ENCODE data around the gene ENG.
"Not testable (repeated sequence)": the region's sequence is repeated elsewhere in the genome, so short reads cannot be mapped to it uniquely, and the experiment has no call there.

Gene ENG

DNA sequence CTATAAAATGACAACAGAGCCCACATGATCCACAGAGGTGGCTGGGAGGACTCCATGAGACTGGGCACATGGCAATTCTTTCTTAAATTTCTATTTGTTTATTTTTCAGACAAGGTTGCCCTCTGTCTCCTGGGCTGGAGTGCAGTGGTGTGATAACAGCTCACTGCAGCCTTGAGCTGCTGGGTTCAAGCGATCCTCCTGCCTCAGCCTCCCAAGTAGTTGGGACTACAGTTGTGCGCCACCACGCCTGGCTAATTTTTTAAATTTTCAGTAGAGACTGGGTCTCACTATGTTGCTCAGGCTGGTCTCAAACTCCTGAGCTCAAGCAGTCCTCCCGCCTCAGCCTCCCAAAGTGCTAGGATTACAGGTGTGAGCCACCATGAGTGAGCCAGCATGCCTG lies 8.8 kb downstream of the ENG start:
- peak overlapping the region in 1 of 2 donors; percentile 58 for H3K27ac ChIP-seq (ENCODE audit: low read depth in 2 of 2, low read length in 2 of 2)
- not testable (repeated sequence) for H3K9ac ChIP-seq (ENCODE audit: low read depth in 1 of 2, low read length in 2 of 2); H3K36me3 ChIP-seq (ENCODE audit: control insufficient read depth in 2 of 2, insufficient read depth in 2 of 2, low read length in 2 of 2); H3K9me3 ChIP-seq (ENCODE audit: control insufficient read depth in 2 of 2, low read length in 2 of 2); H3K4me3 ChIP-seq (ENCODE audit: low read length in 2 of 2); H3K4me1 ChIP-seq (ENCODE audit: control insufficient read depth in 2 of 2, insufficient read depth in 2 of 2, low read length in 2 of 2); H3K27me3 ChIP-seq (ENCODE audit: control insufficient read depth in 2 of 2, insufficient read depth in 2 of 2, low read length in 2 of 2)

DNA sequence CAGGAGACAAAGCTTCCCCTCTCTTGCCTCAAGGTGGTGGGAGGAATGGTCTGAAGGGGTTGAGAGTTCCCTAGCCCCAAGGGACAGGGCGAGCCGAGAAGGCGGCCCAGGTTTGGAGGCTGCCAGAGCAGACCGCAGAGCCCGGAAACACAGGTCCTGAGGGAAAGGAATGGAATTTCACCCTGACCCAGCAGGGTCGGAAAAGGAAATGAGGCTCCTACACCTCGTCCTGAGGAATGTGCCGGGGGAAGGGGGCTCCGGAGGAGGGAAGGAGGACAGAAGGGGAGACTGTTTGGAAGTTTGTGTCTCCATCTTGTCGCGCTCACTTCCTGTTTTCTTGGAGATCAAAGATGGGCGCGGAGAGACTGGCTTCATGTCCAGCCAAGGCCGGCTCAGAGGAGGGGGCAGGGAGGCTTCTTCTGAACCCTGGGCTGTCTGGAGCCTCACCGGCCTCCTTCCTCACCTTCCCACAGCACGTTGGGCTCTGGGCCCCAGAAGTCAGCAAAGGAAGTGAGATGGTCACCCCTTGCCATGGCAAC lies 9.6 kb downstream of the ENG start:
- no peaks in the 10 kb centered on the region for H3K36me3 ChIP-seq (ENCODE audit: control insufficient read depth in 2 of 2, insufficient read depth in 2 of 2, low read length in 2 of 2)
- no peak overlapping the region for H3K4me3 ChIP-seq (ENCODE audit: low read length in 2 of 2)
- H3K27me3 ChIP-seq (ENCODE audit: control insufficient read depth in 2 of 2, insufficient read depth in 2 of 2, low read length in 2 of 2) = no peaks in the 10 kb centered on the region
- H3K9me3 ChIP-seq (ENCODE audit: control insufficient read depth in 2 of 2, low read length in 2 of 2) = peaks cover 0 to 6% of the 10 kb centered on the region in 2 donors
- no peak overlapping the region for H3K9ac ChIP-seq (ENCODE audit: low read depth in 1 of 2, low read length in 2 of 2)
- peaks cover 5 to 6% of the 10 kb centered on the region in 2 donors for H3K4me1 ChIP-seq (ENCODE audit: control insufficient read depth in 2 of 2, insufficient read depth in 2 of 2, low read length in 2 of 2)
- peak overlapping the region; percentile 30 to 58 for H3K27ac ChIP-seq (ENCODE audit: low read depth in 2 of 2, low read length in 2 of 2)

GRCh38 chr9:127841087-127841835 lies 13.2 kb downstream of the ENG start:
- no peak overlapping the region for H3K27ac ChIP-seq (ENCODE audit: low read depth in 2 of 2, low read length in 2 of 2)
- H3K4me1 ChIP-seq (ENCODE audit: control insufficient read depth in 2 of 2, insufficient read depth in 2 of 2, low read length in 2 of 2) = peaks cover 19 to 20% of the 10 kb centered on the region in 2 donors
- no peaks in the 10 kb centered on the region for H3K36me3 ChIP-seq (ENCODE audit: control insufficient read depth in 2 of 2, insufficient read depth in 2 of 2, low read length in 2 of 2)
- no peak overlapping the region for H3K4me3 ChIP-seq (ENCODE audit: low read length in 2 of 2)
- no peaks in the 10 kb centered on the region for H3K9me3 ChIP-seq (ENCODE audit: control insufficient read depth in 2 of 2, low read length in 2 of 2)
- H3K27me3 ChIP-seq (ENCODE audit: control insufficient read depth in 2 of 2, insufficient read depth in 2 of 2, low read length in 2 of 2) = peaks cover 0 to 2% of the 10 kb centered on the region in 2 donors
- H3K9ac ChIP-seq (ENCODE audit: low read depth in 1 of 2, low read length in 2 of 2) = no peak overlapping the region

DNA sequence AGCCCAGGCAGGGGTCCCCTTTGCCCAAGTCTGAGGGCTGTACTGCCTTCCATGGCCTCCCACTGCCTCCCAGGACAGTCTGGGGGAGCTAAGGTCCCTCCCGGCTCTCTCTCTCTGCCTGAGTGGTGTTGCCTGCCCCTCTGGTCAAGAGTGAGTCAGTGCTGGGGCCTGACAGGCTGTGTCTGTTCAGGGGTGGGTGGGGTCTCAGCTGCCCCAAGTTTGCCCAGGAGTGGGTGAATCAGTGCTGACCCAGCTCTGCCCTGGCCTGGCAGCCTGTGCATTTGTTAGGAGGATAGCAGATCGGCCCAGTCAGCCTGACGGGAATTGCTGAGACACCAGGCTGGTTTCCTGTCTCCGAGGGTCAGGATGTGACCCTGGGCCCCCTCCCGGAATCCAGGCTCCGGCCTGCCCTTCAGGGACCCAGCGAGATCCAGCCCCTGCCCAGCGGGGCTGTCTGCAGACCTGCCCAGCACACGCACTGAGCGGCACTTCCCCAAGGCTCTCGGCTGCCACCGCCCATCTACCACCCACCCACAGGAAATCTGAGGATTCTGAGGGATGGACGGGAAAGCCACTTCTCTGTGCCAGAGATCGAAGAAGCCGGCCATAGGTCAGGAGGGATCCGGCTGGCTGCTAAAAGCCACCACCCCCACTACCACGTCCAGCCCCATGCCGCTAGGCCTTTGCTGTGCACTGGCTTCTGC lies 15.9 kb downstream of the ENG start:
- Histone ChIP-seq H3K27ac (ENCODE audit: low read depth in 2 of 2, low read length in 2 of 2) (peak overlapping the region; percentile 56 to 81), H3K4me3 (ENCODE audit: low read length in 2 of 2) (no peak overlapping the region), H3K4me1 (ENCODE audit: control insufficient read depth in 2 of 2, insufficient read depth in 2 of 2, low read length in 2 of 2) (peaks cover 19 to 29% of the 10 kb centered on the region in 2 donors), H3K27me3 (ENCODE audit: control insufficient read depth in 2 of 2, insufficient read depth in 2 of 2, low read length in 2 of 2) (peaks cover 2% of the 10 kb centered on the region in 2 donors), H3K36me3 (ENCODE audit: control insufficient read depth in 2 of 2, insufficient read depth in 2 of 2, low read length in 2 of 2) (no peaks in the 10 kb centered on the region), H3K9me3 (ENCODE audit: control insufficient read depth in 2 of 2, low read length in 2 of 2) (no peaks in the 10 kb centered on the region), H3K9ac (ENCODE audit: low read depth in 1 of 2, low read length in 2 of 2) (no peak overlapping the region)

- H3K9me3 ChIP-seq (ENCODE audit: control insufficient read depth in 2 of 2, low read length in 2 of 2) = no peaks in the 10 kb centered on the region
- H3K9ac ChIP-seq (ENCODE audit: low read depth in 1 of 2, low read length in 2 of 2) = no peak overlapping the region
- H3K4me3 ChIP-seq (ENCODE audit: low read length in 2 of 2) = no peak overlapping the region
- H3K36me3 ChIP-seq (ENCODE audit: control insufficient read depth in 2 of 2, insufficient read depth in 2 of 2, low read length in 2 of 2) = no peaks in the 10 kb centered on the region
- peak overlapping the region; percentile 56 to 81 for H3K27ac ChIP-seq (ENCODE audit: low read depth in 2 of 2, low read length in 2 of 2)
- H3K27me3 ChIP-seq (ENCODE audit: control insufficient read depth in 2 of 2, insufficient read depth in 2 of 2, low read length in 2 of 2) = peaks cover 2% of the 10 kb centered on the region in 2 donors
- peaks cover 19 to 29% of the 10 kb centered on the region in 2 donors for H3K4me1 ChIP-seq (ENCODE audit: control insufficient read depth in 2 of 2, insufficient read depth in 2 of 2, low read length in 2 of 2)
These were observed 17.1 kb downstream of the ENG start for GRCh38 chr9:127837346-127837745.

DNA sequence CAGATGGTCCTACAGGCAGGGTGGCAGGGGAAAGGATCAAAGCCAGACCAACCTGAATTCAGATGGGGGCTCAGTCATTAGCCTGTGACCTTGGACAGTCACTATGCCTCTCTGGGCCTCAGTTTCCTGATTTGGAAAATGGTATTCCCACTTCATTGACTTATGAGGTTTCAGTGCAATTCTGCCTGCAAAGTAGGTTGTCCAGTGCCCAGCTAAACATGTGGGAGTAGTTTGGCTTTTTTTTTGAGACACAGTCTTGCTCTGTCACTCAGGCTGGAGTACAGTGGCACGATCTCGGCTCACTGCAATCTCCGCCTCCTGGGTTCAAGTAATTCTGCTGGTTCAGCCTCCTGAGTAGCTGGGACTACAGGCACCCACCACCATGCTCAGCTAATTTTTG lies 17.9 kb downstream of the ENG start:
- H3K4me3 ChIP-seq (ENCODE audit: low read length in 2 of 2) = not testable (repeated sequence)

GRCh38 chr9:127835991-127836516 lies 18.4 kb downstream of the ENG start:
- H3K9ac ChIP-seq (ENCODE audit: low read depth in 1 of 2, low read length in 2 of 2) = peak overlapping the region; percentile 34 to 35

More for the DNA sequence above, 17.9 kb downstream of the ENG start:
- H3K36me3 ChIP-seq (ENCODE audit: control insufficient read depth in 2 of 2, insufficient read depth in 2 of 2, low read length in 2 of 2); H3K9me3 ChIP-seq (ENCODE audit: control insufficient read depth in 2 of 2, low read length in 2 of 2); H3K27me3 ChIP-seq (ENCODE audit: control insufficient read depth in 2 of 2, insufficient read depth in 2 of 2, low read length in 2 of 2): not testable (repeated sequence)
- Histone ChIP-seq H3K9ac (ENCODE audit: low read depth in 1 of 2, low read length in 2 of 2) (peak overlapping the region in 1 of 2 donors; percentile 34), H3K4me1 (ENCODE audit: control insufficient read depth in 2 of 2, insufficient read depth in 2 of 2, low read length in 2 of 2) (peaks cover 19 to 29% of the 10 kb centered on the region in 2 donors), H3K27ac (ENCODE audit: low read depth in 2 of 2, low read length in 2 of 2) (peak overlapping the region; percentile 78 to 81)

GRCh38 chr9:127833555-127833954 lies 20.9 kb downstream of the ENG start:
- H3K9me3 ChIP-seq (ENCODE audit: control insufficient read depth in 2 of 2, low read length in 2 of 2) = no peaks in the 10 kb centered on the region
- H3K27me3 ChIP-seq (ENCODE audit: control insufficient read depth in 2 of 2, insufficient read depth in 2 of 2, low read length in 2 of 2) = peaks cover 0 to 2% of the 10 kb centered on the region in 2 donors
- no peaks in the 10 kb centered on the region for H3K36me3 ChIP-seq (ENCODE audit: control insufficient read depth in 2 of 2, insufficient read depth in 2 of 2, low read length in 2 of 2)
- H3K4me3 ChIP-seq (ENCODE audit: low read length in 2 of 2) = no peak overlapping the region
- no peak overlapping the region for H3K27ac ChIP-seq (ENCODE audit: low read depth in 2 of 2, low read length in 2 of 2)
- H3K9ac ChIP-seq (ENCODE audit: low read depth in 1 of 2, low read length in 2 of 2) = no peak overlapping the region
- peaks cover 15 to 31% of the 10 kb centered on the region in 2 donors for H3K4me1 ChIP-seq (ENCODE audit: control insufficient read depth in 2 of 2, insufficient read depth in 2 of 2, low read length in 2 of 2)

More at GRCh38 chr9:127835991-127836516, 18.4 kb downstream of the ENG start:
- peaks cover 19 to 29% of the 10 kb centered on the region in 2 donors for H3K4me1 ChIP-seq (ENCODE audit: control insufficient read depth in 2 of 2, insufficient read depth in 2 of 2, low read length in 2 of 2)
- peaks cover 2% of the 10 kb centered on the region in 2 donors for H3K27me3 ChIP-seq (ENCODE audit: control insufficient read depth in 2 of 2, insufficient read depth in 2 of 2, low read length in 2 of 2)
- H3K4me3 ChIP-seq (ENCODE audit: low read length in 2 of 2) = no peak overlapping the region
- H3K27ac ChIP-seq (ENCODE audit: low read depth in 2 of 2, low read length in 2 of 2) = peak overlapping the region; percentile 78 to 81
- no peaks in the 10 kb centered on the region for H3K9me3 ChIP-seq (ENCODE audit: control insufficient read depth in 2 of 2, low read length in 2 of 2)
- no peaks in the 10 kb centered on the region for H3K36me3 ChIP-seq (ENCODE audit: control insufficient read depth in 2 of 2, insufficient read depth in 2 of 2, low read length in 2 of 2)

GRCh38 chr9:127832248-127832647 lies 22.2 kb downstream of the ENG start:
- Histone ChIP-seq H3K27ac (ENCODE audit: low read depth in 2 of 2, low read length in 2 of 2) (no peak overlapping the region), H3K36me3 (ENCODE audit: control insufficient read depth in 2 of 2, insufficient read depth in 2 of 2, low read length in 2 of 2) (no peaks in the 10 kb centered on the region), H3K9me3 (ENCODE audit: control insufficient read depth in 2 of 2, low read length in 2 of 2) (no peaks in the 10 kb centered on the region), H3K4me3 (ENCODE audit: low read length in 2 of 2) (no peak overlapping the region), H3K4me1 (ENCODE audit: control insufficient read depth in 2 of 2, insufficient read depth in 2 of 2, low read length in 2 of 2) (peaks cover 11 to 29% of the 10 kb centered on the region in 2 donors), H3K27me3 (ENCODE audit: control insufficient read depth in 2 of 2, insufficient read depth in 2 of 2, low read length in 2 of 2) (peaks cover 0 to 2% of the 10 kb centered on the region in 2 donors), H3K9ac (ENCODE audit: low read depth in 1 of 2, low read length in 2 of 2) (no peak overlapping the region)
